Lung (tissue), 16 donors: ENCODE data around the gene ANKLE1. TPM values are rescaled to one million over a fixed set of nuclear protein-coding genes. Genes with fewer than 3 reads are reported as not detected.

Experiments used
- ATAC-seq: fragments of 200-7000 bp; cut with Tn5 transposase; one replicate; pipeline ENCODE4 v1.9.1; 2020; ENCODE audit warnings: moderate number of reproducible peaks; ENCODE audit not compliant: insufficient read depth, low FRiP score
- DNase-seq, 3 donors: peaks; one replicate each; pipeline ENCODE4 v3.0.0-alpha.2; 2013 to 2017
- H3K27ac ChIP-seq, 2 donors: one replicate each; pipeline ENCODE4 v1.5.1; 2013; ENCODE audit warnings: mild to moderate bottlenecking in 2 of 2, moderate library complexity in 2 of 2, control low read depth in 1 of 2, inconsistent platforms in 1 of 2, low read depth in 1 of 2, low read length in 1 of 2
- H3K27me3 ChIP-seq, 3 donors: one replicate each; pipeline ENCODE4 v1.5.1; 2013; ENCODE audit warnings: low read length in 2 of 3; ENCODE audit not compliant: control insufficient read depth in 3 of 3, insufficient read depth in 3 of 3
- H3K36me3 ChIP-seq, 4 donors: one replicate each; pipeline ENCODE4 v1.5.1; 2013; ENCODE audit warnings: low read length in 4 of 4, mild to moderate bottlenecking in 1 of 4, moderate library complexity in 1 of 4; ENCODE audit not compliant: control insufficient read depth in 4 of 4, insufficient read depth in 4 of 4
- H3K4me1 ChIP-seq, 5 donors: one replicate each; pipeline ENCODE4 v1.5.1; 2013; ENCODE audit warnings: low read length in 5 of 5, mild to moderate bottlenecking in 2 of 5, moderate library complexity in 1 of 5; ENCODE audit not compliant: control insufficient read depth in 5 of 5, insufficient read depth in 5 of 5
- H3K4me3 ChIP-seq: one replicate; pipeline ENCODE4 v1.5.1; 2013; ENCODE audit warnings: mild to moderate bottlenecking, control low read depth, moderate library complexity
- H3K9ac ChIP-seq, 2 donors: one replicate each; pipeline ENCODE4 v1.5.1; 2013; ENCODE audit warnings: low read length in 2 of 2, control low read depth in 1 of 2; ENCODE audit not compliant: insufficient read depth in 1 of 2
- H3K9me3 ChIP-seq, 4 donors: one replicate each; pipeline ENCODE4 v1.5.1; 2013; ENCODE audit warnings: low read length in 3 of 4, mild to moderate bottlenecking in 1 of 4, moderate library complexity in 1 of 4; ENCODE audit not compliant: control insufficient read depth in 4 of 4, insufficient read depth in 3 of 4
- CTCF ChIP-seq: IDR thresholded peaks from 2 replicates; pipeline ENCODE4 v1.5.1; 2012; ENCODE audit warnings: mild to moderate bottlenecking; ENCODE audit errors: control extremely low read depth, extremely low read depth
- WGBS, 2 donors: extraction: QIAGEN DNeasy Blood & Tissue Kit; methylation state at CpG; one replicate each; pipeline ENCODE4 v1.1.7; 2013; 5-methylcytosine and 5-hydroxymethylcytosine counted together
- long read RNA-seq, 5 donors: transcript quantifications; one replicate each; lab custom pipeline, GENCODE V29; 2026
- polyA plus RNA-seq, 2 donors: library from polyadenylated mRNA; stranded (reverse); fragments of 200-250 nt; gene quantifications; one replicate each; pipeline ENCODE4 v1.2.1, GENCODE V29; 2013
- total RNA-seq, 2 donors: library from RNA; depleted of rRNA in 1 of 2; stranded (reverse); fragments of >200 nt in 1 of 2; gene quantifications; one replicate each; pipeline ENCODE4 v1.2.1, GENCODE V29; 2014 to 2021
- donor health status: control.
- donor health status: control.
- donor health status: Bipolar disorder and iron deficiency.
- donor health status: healthy.
- donor health status: DM: yes; HTN: yes; CAD: no.

ANKLE1 gene
- 1 to 10 TPM in 1 of 2 donors, under 1 TPM in 1; 0.95 to 1.6 TPM for total RNA-seq
- polyA plus RNA-seq, result 1 to 10 TPM in 1 of 2 donors, under 1 TPM in 1; 0.43 to 1.1 TPM
- long read RNA-seq, donor 1, result 0 reads
- long read RNA-seq, donor 2, result 0 reads
- long read RNA-seq, donor 3, partial matches to known transcripts, result 0 of 1 reads
- long read RNA-seq, donor 3, other reads (novel, unspliced or antisense), result 0 of 1 reads
- long read RNA-seq, donor 4, result 0 reads
- long read RNA-seq, donor 5, result 0 reads

- H3K36me3 ChIP-seq, result peaks cover 0 to 15% (median 6%) of the 10 kb centered on the region in 4 donors
- no peaks in the 10 kb centered on the region for H3K9me3 ChIP-seq
- peaks cover 0 to 3% (median 0%) of the 10 kb centered on the region in 3 donors for H3K27me3 ChIP-seq
- H3K27ac ChIP-seq, result no peak within 1 kb of the TSS
- H3K4me3 ChIP-seq, result no peak within 1 kb of the TSS
- H3K4me1 ChIP-seq, result peaks cover 0 to 8% (median 0%) of the 10 kb centered on the region in 5 donors
- H3K9ac ChIP-seq, result no peak within 1 kb of the TSS
- TF ChIP-seq CTCF, result no peak
- peak; percentile 34 to 37 (median 35) for DNase-seq
- 5 to 6% methylated on average over 66 to 75 of the region's 75 CpGs for WGBS, 2 donors
- no peak for ATAC-seq
Measured at GRCh38 chr19:17281391-17282304, at the start of gene ANKLE1. ANKLE1 (plus strand) TSS chr19:17281901; CDS start chr19:17281921, 20 bp downstream.

GRCh38 chr19:17232258-17232657, 49.4 kb upstream of the ANKLE1 start:
- Histone ChIP-seq H3K27me3 (no peaks in the 10 kb centered on the region), H3K36me3 (peaks cover 0 to 17% (median 3%) of the 10 kb centered on the region in 4 donors), H3K9me3 (no peaks in the 10 kb centered on the region), H3K4me3 (no peak overlapping the region), H3K27ac (no peak overlapping the region), H3K4me1 (peaks cover 0 to 14% (median 3%) of the 10 kb centered on the region in 5 donors), H3K9ac (no peak overlapping the region)
- DNase-seq (no peak), ATAC-seq (no peak)
- no peak for TF ChIP-seq CTCF
- 94 to 96% methylated on average over 25 of the region's 25 CpGs for WGBS, 2 donors

- peak in 2 of 3 donors; percentile 38 to 48 for DNase-seq
- peaks cover 0 to 14% (median 3%) of the 10 kb centered on the region in 5 donors for H3K4me1 ChIP-seq
- H3K36me3 ChIP-seq, result peaks cover 0 to 18% (median 9%) of the 10 kb centered on the region in 4 donors
- TF ChIP-seq CTCF, result no peak
- H3K4me3 ChIP-seq, result peak overlapping the region; percentile 43
- H3K27ac ChIP-seq, result peak overlapping the region in 1 of 2 donors; percentile 75
- H3K9me3 ChIP-seq, result no peaks in the 10 kb centered on the region
- WGBS, 2 donors, result 14 to 30% methylated on average over 11 of the region's 11 CpGs
- no peaks in the 10 kb centered on the region for H3K27me3 ChIP-seq
- no peak overlapping the region for H3K9ac ChIP-seq
- ATAC-seq, result peak; percentile 60
Measured at GRCh38 chr19:17234911-17235299, 46.8 kb upstream of the ANKLE1 start.
